Measurements from ENCODE around the gene MCFD2.

MCFD2 gene

GRCh38 chr2:46960618-46961017 is 45.0 kb upstream of the MCFD2 start:
- no peaks in the 10 kb centered on the region for H3K27me3 ChIP-seq (ENCODE audit: insufficient read depth, low read depth, severe bottlenecking)
- 0 out of 2 replicates have a peak, but pooled peaks have one; percentile 7 for TF ChIP-seq CTCF (IDR thresholded peaks at IDR 0.05; ENCODE audit: low read depth, low read length)
- DNase-seq: no peak
- no peak overlapping the region for H3K27ac ChIP-seq
- H3K36me3 ChIP-seq: peaks cover 8% of the 10 kb centered on the region
- no peak overlapping the region for H3K4me3 ChIP-seq (ENCODE audit: low read depth, low read length)
- H3K9me3 ChIP-seq (ENCODE audit: severe bottlenecking): no peaks in the 10 kb centered on the region

- H3K36me3 ChIP-seq: peaks cover 8% of the 10 kb centered on the region
- H3K4me3 ChIP-seq (ENCODE audit: low read depth, low read length): no peak overlapping the region
- DNase-seq: no peak
- no peaks in the 10 kb centered on the region for H3K9me3 ChIP-seq (ENCODE audit: severe bottlenecking)
- TF ChIP-seq CTCF (IDR thresholded peaks at IDR 0.05; ENCODE audit: low read depth, low read length): no peak
- no peak overlapping the region for H3K27ac ChIP-seq
- H3K27me3 ChIP-seq (ENCODE audit: insufficient read depth, low read depth, severe bottlenecking): no peaks in the 10 kb centered on the region
Measured at GRCh38 chr2:46958431-46959017, 42.9 kb upstream of the MCFD2 start.

- DNase-seq: no peak
- peaks cover 8% of the 10 kb centered on the region for H3K36me3 ChIP-seq
- H3K4me3 ChIP-seq (ENCODE audit: low read depth, low read length): no peak overlapping the region
- H3K27ac ChIP-seq: no peak overlapping the region
- TF ChIP-seq CTCF (IDR thresholded peaks at IDR 0.05; ENCODE audit: low read depth, low read length): no peak
- no peaks in the 10 kb centered on the region for H3K9me3 ChIP-seq (ENCODE audit: severe bottlenecking)
- H3K27me3 ChIP-seq (ENCODE audit: insufficient read depth, low read depth, severe bottlenecking): no peaks in the 10 kb centered on the region
Measured at GRCh38 chr2:46956981-46957531, 41.5 kb upstream of the MCFD2 start.

- DNase-seq: no peak
- Histone ChIP-seq H3K4me3 (ENCODE audit: low read depth, low read length) (no peak overlapping the region), H3K27ac (no peak overlapping the region), H3K36me3 (peaks cover 13% of the 10 kb centered on the region), H3K9me3 (ENCODE audit: severe bottlenecking) (no peaks in the 10 kb centered on the region), H3K27me3 (ENCODE audit: insufficient read depth, low read depth, severe bottlenecking) (no peaks in the 10 kb centered on the region)
- TF ChIP-seq CTCF (IDR thresholded peaks at IDR 0.05; ENCODE audit: low read depth, low read length): no peak
Measured at GRCh38 chr2:46955764-46956163, 40.2 kb upstream of the MCFD2 start.

GRCh38 chr2:46954951-46955571 is 39.5 kb upstream of the MCFD2 start:
- Histone ChIP-seq H3K9me3 (ENCODE audit: severe bottlenecking) (no peaks in the 10 kb centered on the region), H3K36me3 (peaks cover 13% of the 10 kb centered on the region), H3K27me3 (ENCODE audit: insufficient read depth, low read depth, severe bottlenecking) (no peaks in the 10 kb centered on the region), H3K27ac (no peak overlapping the region), H3K4me3 (ENCODE audit: low read depth, low read length) (no peak overlapping the region)
- DNase-seq: peak; percentile 24
- TF ChIP-seq CTCF (IDR thresholded peaks at IDR 0.05; ENCODE audit: low read depth, low read length): no peak

All from WERI-Rb-1 (cell line).